Loucy (cell line): ENCODE results near the gene KANSL1.

Experiments used
- EZH2phosphoT487 ChIP-seq: fragments of 200-600 bp; IDR thresholded peaks from 2 replicates; pipeline ENCODE4 v1.6.1; 2018; ENCODE audit warnings: antibody characterized with exemption, mild to moderate bottlenecking, moderate library complexity, borderline replicate concordance
- TF ChIP-seq, protein P1 (sequence below): fragments of 200-600 bp; sonication (generic); conservative IDR thresholded peaks from 2 replicates; pipeline ENCODE4 v1.5.1; 2014; ENCODE audit warnings: mild to moderate bottlenecking, antibody characterized with exemption, low read length

DNA sequence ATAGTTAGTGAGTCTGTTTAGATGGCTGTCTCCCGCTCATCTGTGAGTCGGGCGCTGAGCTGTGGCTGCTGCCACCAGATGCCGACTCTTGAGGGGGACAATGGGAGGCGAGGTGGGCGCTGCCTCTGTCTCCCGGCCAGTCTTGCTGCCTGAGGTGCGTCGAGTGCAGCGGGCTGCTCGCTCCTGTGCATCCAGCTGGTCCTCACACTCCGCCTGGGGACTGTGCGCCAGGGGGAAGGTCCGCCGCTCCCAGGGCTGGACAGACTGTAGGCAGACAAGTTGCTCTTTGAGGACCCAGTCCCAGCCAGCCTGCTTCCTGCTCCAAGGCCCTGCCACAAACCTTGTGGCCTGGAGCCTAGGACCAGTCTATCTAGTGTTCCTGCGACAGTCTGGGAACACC is 161.8 kb downstream of the KANSL1 start:
- no peak for TF ChIP-seq EZH2phosphoT487
- TF ChIP-seq, protein P1, sequence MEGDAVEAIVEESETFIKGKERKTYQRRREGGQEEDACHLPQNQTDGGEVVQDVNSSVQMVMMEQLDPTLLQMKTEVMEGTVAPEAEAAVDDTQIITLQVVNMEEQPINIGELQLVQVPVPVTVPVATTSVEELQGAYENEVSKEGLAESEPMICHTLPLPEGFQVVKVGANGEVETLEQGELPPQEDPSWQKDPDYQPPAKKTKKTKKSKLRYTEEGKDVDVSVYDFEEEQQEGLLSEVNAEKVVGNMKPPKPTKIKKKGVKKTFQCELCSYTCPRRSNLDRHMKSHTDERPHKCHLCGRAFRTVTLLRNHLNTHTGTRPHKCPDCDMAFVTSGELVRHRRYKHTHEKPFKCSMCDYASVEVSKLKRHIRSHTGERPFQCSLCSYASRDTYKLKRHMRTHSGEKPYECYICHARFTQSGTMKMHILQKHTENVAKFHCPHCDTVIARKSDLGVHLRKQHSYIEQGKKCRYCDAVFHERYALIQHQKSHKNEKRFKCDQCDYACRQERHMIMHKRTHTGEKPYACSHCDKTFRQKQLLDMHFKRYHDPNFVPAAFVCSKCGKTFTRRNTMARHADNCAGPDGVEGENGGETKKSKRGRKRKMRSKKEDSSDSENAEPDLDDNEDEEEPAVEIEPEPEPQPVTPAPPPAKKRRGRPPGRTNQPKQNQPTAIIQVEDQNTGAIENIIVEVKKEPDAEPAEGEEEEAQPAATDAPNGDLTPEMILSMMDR: no peak
